HL-60 (cell line): ENCODE measurements around the gene CFAP221.

Experiments used
- DNase-seq, 2 experiments: peaks; one replicate each; pipeline ENCODE4 v3.0.0-alpha.2; 2010 to 2020; ENCODE audit warnings: low read depth in 1 of 2, low spot score in 1 of 2
- H3K27ac ChIP-seq: fragments of 250-450 bp; sonication (Bioruptor Pico); replicated peaks from 2 replicates; pipeline ENCODE4 v1.5.1; 2020; ENCODE audit warnings: mild to moderate bottlenecking, moderate library complexity
- H3K27me3 ChIP-seq: fragments of 250-450 bp; sonication (Bioruptor Pico); 2 replicates; pipeline ENCODE4 v1.5.1; 2021; ENCODE audit warnings: mild to moderate bottlenecking, moderate library complexity; ENCODE audit not compliant: insufficient read depth, poor library complexity, severe bottlenecking
- H3K4me3 ChIP-seq: replicated peaks from 2 replicates; pipeline ENCODE4 v1.5.1; 2011; ENCODE audit warnings: mild to moderate bottlenecking, control low read depth, low read length; ENCODE audit not compliant: insufficient read depth
- CTCF ChIP-seq: IDR thresholded peaks from one replicate; pipeline ENCODE4 v1.5.1; 2011; ENCODE audit warnings: low read length, control low read depth, inconsistent platforms; ENCODE audit not compliant: insufficient read depth
- GABPA ChIP-seq: IDR thresholded peaks from 2 replicates; pipeline ENCODE4 v1.6.1; 2012; ENCODE audit warnings: low read depth
- POLR2AphosphoS5 ChIP-seq: IDR thresholded peaks from 2 replicates; pipeline ENCODE4 v1.6.1; 2012; ENCODE audit warnings: low read depth
- REST ChIP-seq: IDR thresholded peaks from 2 replicates; pipeline ENCODE4 v1.6.1; 2012; ENCODE audit warnings: low read depth; ENCODE audit not compliant: insufficient replicate concordance
- SPI1 ChIP-seq: IDR thresholded peaks from 2 replicates; pipeline ENCODE4 v1.6.1; 2012; ENCODE audit warnings: low read depth, mild to moderate bottlenecking, borderline replicate concordance

Gene CFAP221

GRCh38 chr2:119680457-119681202, 136.4 kb downstream of the CFAP221 start:
- TF ChIP-seq GABPA = no peak
- no peak for TF ChIP-seq SPI1
- TF ChIP-seq POLR2AphosphoS5 = no peak
- TF ChIP-seq REST = no peak
- TF ChIP-seq CTCF = no peak
- no peak overlapping the region for H3K4me3 ChIP-seq

GRCh38 chr2:119681203-119681867, 137.1 kb downstream of the CFAP221 start:
- TF ChIP-seq SPI1 (no peak), POLR2AphosphoS5 (no peak), GABPA (no peak)
- no peak for DNase-seq
- no peak overlapping the region for H3K27ac ChIP-seq
- H3K4me3 ChIP-seq = no peak overlapping the region
- no peaks in the 10 kb centered on the region for H3K27me3 ChIP-seq

More at GRCh38 chr2:119680457-119681202, 136.4 kb downstream of the CFAP221 start:
- no peak for DNase-seq
- Histone ChIP-seq H3K27ac (no peak overlapping the region), H3K27me3 (no peaks in the 10 kb centered on the region)

- Histone ChIP-seq H3K4me3 (no peak overlapping the region), H3K27me3 (no peaks in the 10 kb centered on the region), H3K27ac (no peak overlapping the region)
- TF ChIP-seq CTCF (no peak), GABPA (no peak), SPI1 (no peak), POLR2AphosphoS5 (no peak)
- no peak for DNase-seq
Measured at GRCh38 chr2:119681868-119682220, 137.6 kb downstream of the CFAP221 start.

GRCh38 chr2:119682578-119682977, 138.3 kb downstream of the CFAP221 start:
- Histone ChIP-seq H3K4me3 (no peak overlapping the region), H3K27ac (no peak overlapping the region), H3K27me3 (no peaks in the 10 kb centered on the region)
- no peak for TF ChIP-seq POLR2AphosphoS5
- TF ChIP-seq REST = no peak
- TF ChIP-seq SPI1 = no peak
- TF ChIP-seq CTCF = no peak
- TF ChIP-seq GABPA = no peak
- no peak for DNase-seq
